Hindlimb muscle (tissue), 1 donor: ENCODE data around the gene TCFL5. TPM values are rescaled to one million over a fixed set of nuclear protein-coding genes. Genes with fewer than 3 reads are reported as not detected.

ENCODE experiments used
- DNase-seq: peaks from one replicate; pipeline ENCODE4 v3.0.0-alpha.2; 2013
- polyA plus RNA-seq: library from polyadenylated mRNA; unstranded; fragments of 120-200 nt; gene quantifications from one replicate; pipeline ENCODE4 v1.2.1, GENCODE V29; 2013; ENCODE audit not compliant: insufficient read length

Gene TCFL5
- polyA plus RNA-seq, 1 donor = 8.8 TPM

- DNase-seq = no peak
These were observed 17.9 kb upstream of the TCFL5 start for GRCh38 chr20:62879275-62880146.

- DNase-seq = no peak
These were observed 16.8 kb upstream of the TCFL5 start for GRCh38 chr20:62878244-62879038.

GRCh38 chr20:62876902-62877816, 15.5 kb upstream of the TCFL5 start:
- peak; percentile 87 for DNase-seq

- no peak for DNase-seq
These were observed 14.9 kb upstream of the TCFL5 start for GRCh38 chr20:62876501-62876901.

GRCh38 chr20:62875419-62876361, 14.1 kb upstream of the TCFL5 start:
- DNase-seq = peak; percentile 86

- no peak for DNase-seq
These were observed 13.3 kb upstream of the TCFL5 start for GRCh38 chr20:62874964-62875344.

GRCh38 chr20:62873681-62874031, 12.0 kb upstream of the TCFL5 start:
- DNase-seq = peak; percentile 62

- no peak for DNase-seq
These were observed 11.7 kb upstream of the TCFL5 start for GRCh38 chr20:62873280-62873679.

- no peak for DNase-seq
These were observed 11.2 kb upstream of the TCFL5 start for GRCh38 chr20:62872862-62873261.

GRCh38 chr20:62872184-62872847, 10.7 kb upstream of the TCFL5 start:
- no peak for DNase-seq

GRCh38 chr20:62864207-62864606, 2.6 kb upstream of the TCFL5 start:
- no peak for DNase-seq

- DNase-seq = no peak
These were observed 514 bp downstream of the TCFL5 start for GRCh38 chr20:62860924-62861691.

- no peak for DNase-seq
These were observed 1.2 kb downstream of the TCFL5 start for GRCh38 chr20:62860391-62860923.

- DNase-seq = no peak
These were observed 1.9 kb downstream of the TCFL5 start for GRCh38 chr20:62859721-62860120.

GRCh38 chr20:62858058-62858830, 3.4 kb downstream of the TCFL5 start:
- DNase-seq = no peak

GRCh38 chr20:62856931-62857619, 4.5 kb downstream of the TCFL5 start:
- no peak for DNase-seq

- no peak for DNase-seq
These were observed 6.5 kb downstream of the TCFL5 start for GRCh38 chr20:62855120-62855519.

GRCh38 chr20:62854121-62854520, 7.5 kb downstream of the TCFL5 start:
- no peak for DNase-seq
